Brain microvascular endothelial cell (primary cell): Measurements from ENCODE around the gene MIOS.

Experiments
- DNase-seq: peaks from one replicate; pipeline ENCODE4 v3.0.0-alpha.2; 2020
- H3K27ac ChIP-seq: fragments of 250-450 bp; sonication (Bioruptor Pico); 2 replicates; pipeline ENCODE4 v1.5.1; 2020; ENCODE audit warnings: mild to moderate bottlenecking, moderate library complexity
- H3K27me3 ChIP-seq: fragments of 250-450 bp; sonication (Bioruptor Pico); replicated peaks from 2 replicates; pipeline ENCODE4 v1.5.1; 2020; ENCODE audit warnings: mild to moderate bottlenecking
- H3K36me3 ChIP-seq: fragments of 250-450 bp; sonication (Bioruptor Pico); replicated peaks from 2 replicates; pipeline ENCODE4 v1.5.1; 2020; ENCODE audit warnings: mild to moderate bottlenecking
- H3K4me3 ChIP-seq: 2 replicates; pipeline ENCODE4 v1.5.1; 2011; ENCODE audit warnings: low read depth, mild to moderate bottlenecking, control low read depth, low read length, moderate library complexity
- in situ Hi-C: cut with HindIII; loops from 2 replicates; pipeline ENCODE4 v1.10.0; 2017; ENCODE audit warnings: low sequenced_read_pairs, low pct_ligation_motif_present
- TF ChIP-seq, protein P1 (sequence below): IDR thresholded peaks from 2 replicates; pipeline ENCODE4 v1.5.1; 2011; ENCODE audit warnings: low read depth, mild to moderate bottlenecking, moderate library complexity, low read length, control low read depth, inconsistent platforms; ENCODE audit errors: missing control alignments

The MIOS gene

DNA sequence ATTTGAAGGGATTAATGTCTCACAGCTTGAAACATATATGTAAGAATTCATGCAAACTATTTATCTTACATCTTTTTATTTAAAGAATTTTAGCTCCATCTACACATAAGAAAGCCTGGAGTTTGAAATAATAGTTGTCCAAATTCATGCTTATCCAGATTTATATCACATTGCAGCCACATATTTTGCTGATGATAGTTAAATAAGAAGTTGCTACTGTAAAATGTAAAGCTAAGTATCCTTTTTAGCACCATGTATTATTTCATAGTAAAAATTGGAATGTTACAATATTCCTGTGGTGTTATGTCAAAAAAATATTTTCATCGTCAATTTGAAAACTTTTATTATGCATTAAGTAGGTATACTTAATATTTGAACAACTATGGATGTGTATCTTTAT is 46.5 kb downstream of the MIOS start:
- Histone ChIP-seq H3K27ac (no peak overlapping the region), H3K4me3 (no peak overlapping the region), H3K27me3 (no peaks in the 10 kb centered on the region), H3K36me3 (no peaks in the 10 kb centered on the region)
- TF ChIP-seq, protein P1, sequence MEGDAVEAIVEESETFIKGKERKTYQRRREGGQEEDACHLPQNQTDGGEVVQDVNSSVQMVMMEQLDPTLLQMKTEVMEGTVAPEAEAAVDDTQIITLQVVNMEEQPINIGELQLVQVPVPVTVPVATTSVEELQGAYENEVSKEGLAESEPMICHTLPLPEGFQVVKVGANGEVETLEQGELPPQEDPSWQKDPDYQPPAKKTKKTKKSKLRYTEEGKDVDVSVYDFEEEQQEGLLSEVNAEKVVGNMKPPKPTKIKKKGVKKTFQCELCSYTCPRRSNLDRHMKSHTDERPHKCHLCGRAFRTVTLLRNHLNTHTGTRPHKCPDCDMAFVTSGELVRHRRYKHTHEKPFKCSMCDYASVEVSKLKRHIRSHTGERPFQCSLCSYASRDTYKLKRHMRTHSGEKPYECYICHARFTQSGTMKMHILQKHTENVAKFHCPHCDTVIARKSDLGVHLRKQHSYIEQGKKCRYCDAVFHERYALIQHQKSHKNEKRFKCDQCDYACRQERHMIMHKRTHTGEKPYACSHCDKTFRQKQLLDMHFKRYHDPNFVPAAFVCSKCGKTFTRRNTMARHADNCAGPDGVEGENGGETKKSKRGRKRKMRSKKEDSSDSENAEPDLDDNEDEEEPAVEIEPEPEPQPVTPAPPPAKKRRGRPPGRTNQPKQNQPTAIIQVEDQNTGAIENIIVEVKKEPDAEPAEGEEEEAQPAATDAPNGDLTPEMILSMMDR, result no peak
- in situ Hi-C loops, result no loop called here
- no peak for DNase-seq

DNA sequence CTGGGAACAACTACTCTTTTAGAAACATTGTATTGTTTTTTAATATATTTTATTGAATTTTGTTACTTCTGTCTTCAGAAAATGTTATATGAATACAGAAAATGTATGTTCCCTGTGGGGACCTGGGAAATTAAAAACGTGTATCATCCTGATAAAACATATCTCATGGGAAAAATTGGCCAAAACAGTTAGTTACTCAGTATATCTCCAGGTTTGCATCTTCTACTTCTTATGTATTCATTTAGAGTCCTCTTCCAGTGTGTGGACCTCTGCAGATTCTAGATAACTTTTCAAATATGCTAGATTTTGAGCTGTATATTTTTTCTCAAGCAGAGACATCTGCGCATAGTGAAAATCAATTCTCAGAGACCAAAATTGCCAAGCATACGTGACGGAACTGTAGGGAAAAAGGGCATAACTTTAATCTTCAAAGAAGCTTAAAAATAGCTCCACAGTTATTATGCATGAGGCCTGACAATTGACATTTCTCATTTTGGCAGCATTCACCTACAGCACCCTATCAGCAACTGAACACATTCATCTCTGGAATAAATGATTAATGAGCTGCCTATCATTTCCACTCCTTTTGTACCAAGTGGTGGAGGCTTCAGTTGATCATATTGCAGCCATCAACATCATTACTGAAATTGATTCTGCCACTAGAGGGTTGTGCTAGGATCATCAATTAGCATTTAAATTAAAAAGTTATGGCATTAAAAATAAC is 47.5 kb downstream of the MIOS start:
- TF ChIP-seq, protein P1, result no peak
- Histone ChIP-seq H3K27me3 (no peaks in the 10 kb centered on the region), H3K27ac (no peak overlapping the region), H3K4me3 (no peak overlapping the region), H3K36me3 (no peaks in the 10 kb centered on the region)
- DNase-seq, result no peak
- in situ Hi-C loops, result no loop called here

DNA sequence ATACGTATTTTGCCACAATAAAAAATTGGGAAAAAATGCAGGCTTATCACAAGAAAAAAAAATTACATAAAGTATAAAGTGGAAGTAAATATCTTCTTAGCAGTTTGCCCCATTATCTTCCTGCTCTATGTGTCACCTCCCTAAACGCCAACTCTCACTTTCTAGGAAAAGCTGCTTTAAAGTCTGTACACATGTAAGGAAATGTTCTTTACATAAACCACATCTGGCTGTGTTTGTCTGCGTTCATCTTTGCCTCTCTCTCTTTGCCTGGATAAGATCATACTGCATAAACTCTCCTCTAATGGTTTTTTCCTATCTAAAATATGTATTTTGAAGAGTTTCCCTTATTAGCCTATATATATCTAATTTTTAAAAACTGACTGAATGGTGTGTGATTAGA is 50.9 kb downstream of the MIOS start:
- no peak overlapping the region for H3K27ac ChIP-seq
- TF ChIP-seq, protein P1, result no peak
- H3K27me3 ChIP-seq, result no peaks in the 10 kb centered on the region
- H3K4me3 ChIP-seq, result no peak overlapping the region
- H3K36me3 ChIP-seq, result no peaks in the 10 kb centered on the region
- in situ Hi-C loops, result no loop called here
- DNase-seq, result no peak

DNA sequence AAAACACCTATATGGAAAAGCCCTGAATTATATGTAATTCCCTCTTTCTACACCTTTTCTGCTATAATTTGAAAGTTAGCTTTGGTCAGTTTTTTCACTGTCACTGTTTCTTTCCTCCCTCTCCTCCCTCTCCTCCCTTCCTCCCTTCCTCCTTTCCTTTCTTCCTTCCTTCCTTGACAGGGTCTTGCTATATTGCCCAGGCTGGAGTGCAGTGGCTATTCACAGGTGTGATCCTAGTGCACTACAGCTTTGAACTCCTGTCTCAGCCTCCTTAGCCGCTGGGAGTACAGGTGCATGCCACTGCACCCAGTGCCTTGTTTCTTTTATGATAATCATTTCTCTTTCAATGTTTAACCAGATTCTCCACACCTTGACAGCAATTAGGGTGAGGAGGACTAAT is 51.7 kb downstream of the MIOS start:
- Histone ChIP-seq H3K4me3 (no peak overlapping the region), H3K36me3 (no peaks in the 10 kb centered on the region), H3K27ac (no peak overlapping the region), H3K27me3 (no peaks in the 10 kb centered on the region)
- TF ChIP-seq, protein P1, result no peak
- DNase-seq, result no peak
- in situ Hi-C loops, result no loop called here

DNA sequence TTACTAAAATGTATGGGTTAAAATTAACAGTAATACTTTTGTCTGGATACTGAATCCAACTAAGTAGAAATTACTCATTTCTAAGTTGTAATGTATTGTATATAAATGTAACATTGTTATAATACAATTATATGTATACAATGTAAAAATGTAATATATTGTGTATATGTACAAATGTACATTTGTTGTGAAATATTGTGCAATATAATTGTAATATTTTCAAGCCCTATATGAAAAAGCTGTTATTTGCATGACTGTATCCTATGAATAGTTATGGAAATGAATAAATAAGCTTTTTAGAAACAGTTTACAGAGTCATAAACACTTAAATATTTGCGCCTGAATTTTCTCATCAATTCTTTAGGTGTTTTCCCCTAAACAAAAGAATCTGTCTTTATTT is 53.6 kb downstream of the MIOS start:
- Histone ChIP-seq H3K4me3 (no peak overlapping the region), H3K27me3 (no peaks in the 10 kb centered on the region), H3K36me3 (no peaks in the 10 kb centered on the region), H3K27ac (no peak overlapping the region)
- in situ Hi-C loops, result no loop called here
- TF ChIP-seq, protein P1, result no peak
- DNase-seq, result no peak
